Gastroesophageal sphincter (tissue), 4 donors: ENCODE measurements around the gene XPNPEP2. TPM values are rescaled to one million over a fixed set of nuclear protein-coding genes. Genes with fewer than 3 reads are reported as not detected.
A peak's percentile ranks its signal among the peaks of the same experiment; 100 is the strongest.

Source experiments
- ATAC-seq: fragments of 150-250 bp; one replicate; pipeline ENCODE4 v1.9.1; 2016; ENCODE audit warnings: mild to moderate bottlenecking, moderate library complexity
- H3K27ac ChIP-seq, 4 donors: fragments of 200-600 bp; sonication (generic) in 3 of 4; 1 replicate in 3 of 4; 2 replicates in 1 of 4; pipeline ENCODE4 v1.5.1; 2016 to 2019
- H3K27me3 ChIP-seq: fragments of 200-600 bp; sonication (generic); one replicate; pipeline ENCODE4 v1.5.1; 2019
- H3K36me3 ChIP-seq, 2 donors: fragments of 200-600 bp; sonication (generic); one replicate each; pipeline ENCODE4 v1.5.1; 2019; ENCODE audit warnings: control low read depth in 1 of 2
- H3K4me1 ChIP-seq, 3 donors: fragments of 200-600 bp; sonication (generic); 1 replicate in 2 of 3; 2 replicates in 1 of 3; pipeline ENCODE4 v1.5.1; 2016 to 2019; ENCODE audit warnings: control low read depth in 2 of 3
- H3K4me3 ChIP-seq, 2 donors: fragments of 200-600 bp; sonication (generic); one replicate each; pipeline ENCODE4 v1.5.1; 2019; ENCODE audit warnings: mild to moderate bottlenecking in 1 of 2, moderate library complexity in 1 of 2
- H3K9me3 ChIP-seq, 3 donors: fragments of 200-600 bp; sonication (generic); one replicate each; pipeline ENCODE4 v1.5.1; 2017 to 2019; ENCODE audit warnings: control low read depth in 2 of 3
- EP300 ChIP-seq: sonication (generic); formaldehyde crosslinking; IDR thresholded peaks from one replicate; pipeline ENCODE4 v1.6.1; 2017; ENCODE audit warnings: antibody characterized with exemption, mild to moderate bottlenecking
- POLR2A ChIP-seq, 2 donors: fragments of 450-650 bp; IDR thresholded peaks; one replicate each; pipeline ENCODE4 v1.6.1; 2017; ENCODE audit warnings: antibody characterized with exemption in 2 of 2, mild to moderate bottlenecking in 2 of 2, moderate library complexity in 1 of 2
- POLR2AphosphoS5 ChIP-seq: sonication (generic); formaldehyde crosslinking; IDR thresholded peaks from one replicate; pipeline ENCODE4 v1.6.1; 2017; ENCODE audit warnings: antibody characterized with exemption
- WGBS, 2 donors: methylation state at CpG; one replicate each; pipeline ENCODE4 v1.1.5; 2018; ENCODE audit warnings: low coverage in 1 of 2; 5-methylcytosine and 5-hydroxymethylcytosine counted together
- total RNA-seq, 4 donors: library from RNA; depleted of rRNA; stranded (reverse); fragments of >200 nt; gene quantifications; one replicate each; pipeline ENCODE4 v1.1.0, GENCODE V29; 2016
- TF ChIP-seq, protein P1 (sequence below), 4 experiments: fragments of 200-600 bp in 2 of 4; fragments of 450-650 bp in 2 of 4; sonication (generic) in 1 of 4; IDR thresholded peaks; one replicate each; pipeline ENCODE4 v1.5.1; 2017 to 2019; ENCODE audit warnings: antibody characterized with exemption in 4 of 4, mild to moderate bottlenecking in 2 of 4, moderate library complexity in 2 of 4

The XPNPEP2 gene, protein sequence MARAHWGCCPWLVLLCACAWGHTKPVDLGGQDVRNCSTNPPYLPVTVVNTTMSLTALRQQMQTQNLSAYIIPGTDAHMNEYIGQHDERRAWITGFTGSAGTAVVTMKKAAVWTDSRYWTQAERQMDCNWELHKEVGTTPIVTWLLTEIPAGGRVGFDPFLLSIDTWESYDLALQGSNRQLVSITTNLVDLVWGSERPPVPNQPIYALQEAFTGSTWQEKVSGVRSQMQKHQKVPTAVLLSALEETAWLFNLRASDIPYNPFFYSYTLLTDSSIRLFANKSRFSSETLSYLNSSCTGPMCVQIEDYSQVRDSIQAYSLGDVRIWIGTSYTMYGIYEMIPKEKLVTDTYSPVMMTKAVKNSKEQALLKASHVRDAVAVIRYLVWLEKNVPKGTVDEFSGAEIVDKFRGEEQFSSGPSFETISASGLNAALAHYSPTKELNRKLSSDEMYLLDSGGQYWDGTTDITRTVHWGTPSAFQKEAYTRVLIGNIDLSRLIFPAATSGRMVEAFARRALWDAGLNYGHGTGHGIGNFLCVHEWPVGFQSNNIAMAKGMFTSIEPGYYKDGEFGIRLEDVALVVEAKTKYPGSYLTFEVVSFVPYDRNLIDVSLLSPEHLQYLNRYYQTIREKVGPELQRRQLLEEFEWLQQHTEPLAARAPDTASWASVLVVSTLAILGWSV
- 10 to 100 TPM in 1 of 4 donors, 1 to 10 TPM in 2, under 1 TPM in 1; 0.93 to 11.2 (median 6.5) TPM for total RNA-seq

DNA sequence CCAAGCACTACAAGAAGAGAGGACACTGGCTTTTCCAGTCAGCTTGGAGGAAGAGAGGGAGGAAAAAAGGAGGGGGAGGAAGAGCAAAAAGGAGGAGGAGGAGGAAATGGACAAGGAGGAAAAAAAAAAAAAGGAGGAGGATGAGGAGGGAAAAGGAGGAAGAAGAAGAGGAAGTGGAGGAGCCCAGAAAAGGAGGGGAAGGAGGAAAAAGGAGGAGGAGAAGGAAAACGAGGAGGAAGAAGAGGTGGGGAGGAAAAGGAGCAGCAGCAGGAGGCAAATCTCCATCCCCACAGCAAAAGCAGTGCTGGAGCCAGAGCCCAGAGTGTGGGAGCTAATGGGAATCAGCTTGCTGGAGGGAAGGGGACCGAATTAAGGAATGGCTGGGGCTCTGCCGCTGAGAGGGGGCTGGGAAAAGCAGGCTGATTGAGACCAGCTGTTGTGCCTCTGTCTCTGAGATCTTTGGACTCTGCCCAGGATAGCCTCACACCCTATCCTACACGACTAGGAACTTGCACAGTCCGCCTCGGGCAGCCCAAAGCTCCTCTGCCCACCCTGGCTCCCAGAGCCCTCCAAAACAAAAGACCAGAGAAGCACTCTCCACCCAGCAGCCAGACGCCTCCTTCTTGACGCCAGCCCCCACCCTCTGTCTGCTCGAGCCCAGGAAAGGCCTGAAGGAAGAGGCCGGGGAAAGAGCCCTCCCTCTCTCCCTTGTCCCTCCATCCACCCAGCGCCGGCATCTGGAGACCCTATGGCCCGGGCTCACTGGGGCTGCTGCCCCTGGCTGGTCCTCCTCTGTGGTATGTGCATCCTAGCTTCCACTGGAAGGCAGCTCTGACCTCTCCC lies at the start of gene XPNPEP2:
Gene XPNPEP2, plus strand, starts transcription at position 514 of the 843 bp plus-strand sequence. Its CDS starts 235 bp downstream, at position 749.
- TF ChIP-seq POLR2AphosphoS5 (no peak), POLR2A (IDR thresholded peaks at IDR 0.05) (no peak), EP300 (no peak)
- TF ChIP-seq, protein P1, sequence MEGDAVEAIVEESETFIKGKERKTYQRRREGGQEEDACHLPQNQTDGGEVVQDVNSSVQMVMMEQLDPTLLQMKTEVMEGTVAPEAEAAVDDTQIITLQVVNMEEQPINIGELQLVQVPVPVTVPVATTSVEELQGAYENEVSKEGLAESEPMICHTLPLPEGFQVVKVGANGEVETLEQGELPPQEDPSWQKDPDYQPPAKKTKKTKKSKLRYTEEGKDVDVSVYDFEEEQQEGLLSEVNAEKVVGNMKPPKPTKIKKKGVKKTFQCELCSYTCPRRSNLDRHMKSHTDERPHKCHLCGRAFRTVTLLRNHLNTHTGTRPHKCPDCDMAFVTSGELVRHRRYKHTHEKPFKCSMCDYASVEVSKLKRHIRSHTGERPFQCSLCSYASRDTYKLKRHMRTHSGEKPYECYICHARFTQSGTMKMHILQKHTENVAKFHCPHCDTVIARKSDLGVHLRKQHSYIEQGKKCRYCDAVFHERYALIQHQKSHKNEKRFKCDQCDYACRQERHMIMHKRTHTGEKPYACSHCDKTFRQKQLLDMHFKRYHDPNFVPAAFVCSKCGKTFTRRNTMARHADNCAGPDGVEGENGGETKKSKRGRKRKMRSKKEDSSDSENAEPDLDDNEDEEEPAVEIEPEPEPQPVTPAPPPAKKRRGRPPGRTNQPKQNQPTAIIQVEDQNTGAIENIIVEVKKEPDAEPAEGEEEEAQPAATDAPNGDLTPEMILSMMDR (IDR thresholded peaks at IDR 0.05), result no peak
- Histone ChIP-seq H3K9me3 (no peaks in the 10 kb centered on the region), H3K36me3 (no peaks in the 10 kb centered on the region), H3K27ac (peak within 1 kb of the TSS in 1 of 4 donors; percentile 51), H3K27me3 (no peaks in the 10 kb centered on the region), H3K4me1 (no peaks in the 10 kb centered on the region), H3K4me3 (no peak within 1 kb of the TSS)
- WGBS, 2 donors, result 6 to 13% methylated on average over 2 to 5 of the region's 13 CpGs
- ATAC-seq, result peak; percentile 52

DNA sequence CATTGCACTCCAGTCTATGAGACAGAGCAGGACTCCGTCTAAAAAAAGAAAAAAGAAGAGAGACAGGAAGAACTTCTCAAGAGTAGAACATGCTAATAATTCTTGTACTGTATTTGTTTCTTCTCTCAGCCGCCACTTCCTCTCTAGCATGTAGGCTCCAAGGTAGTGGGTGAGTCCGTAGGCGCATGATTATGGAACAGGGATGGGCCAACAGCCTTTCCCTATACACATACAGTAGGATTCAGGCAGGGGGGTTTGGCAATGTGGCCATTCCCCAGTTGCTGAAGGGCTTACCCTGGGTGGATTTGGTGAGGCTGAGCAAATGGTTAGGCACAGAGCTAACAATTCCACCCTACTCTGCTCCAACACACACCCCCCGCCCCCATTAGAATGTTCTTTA lies 49.0 kb upstream of the XPNPEP2 start:
- no peaks in the 10 kb centered on the region for H3K36me3 ChIP-seq
- no peaks in the 10 kb centered on the region for H3K27me3 ChIP-seq
- H3K9me3 ChIP-seq, result no peaks in the 10 kb centered on the region
- no peak overlapping the region for H3K4me3 ChIP-seq
- TF ChIP-seq POLR2A (IDR thresholded peaks at IDR 0.05), result no peak
- no peak for TF ChIP-seq EP300
- no peak for TF ChIP-seq POLR2AphosphoS5
- TF ChIP-seq, protein P1 (IDR thresholded peaks at IDR 0.05), result no peak
- 80 to 90% methylated on average over 2 of the region's 5 CpGs for WGBS, 2 donors
- no peak for ATAC-seq
- no peaks in the 10 kb centered on the region for H3K4me1 ChIP-seq
- no peak overlapping the region for H3K27ac ChIP-seq

DNA sequence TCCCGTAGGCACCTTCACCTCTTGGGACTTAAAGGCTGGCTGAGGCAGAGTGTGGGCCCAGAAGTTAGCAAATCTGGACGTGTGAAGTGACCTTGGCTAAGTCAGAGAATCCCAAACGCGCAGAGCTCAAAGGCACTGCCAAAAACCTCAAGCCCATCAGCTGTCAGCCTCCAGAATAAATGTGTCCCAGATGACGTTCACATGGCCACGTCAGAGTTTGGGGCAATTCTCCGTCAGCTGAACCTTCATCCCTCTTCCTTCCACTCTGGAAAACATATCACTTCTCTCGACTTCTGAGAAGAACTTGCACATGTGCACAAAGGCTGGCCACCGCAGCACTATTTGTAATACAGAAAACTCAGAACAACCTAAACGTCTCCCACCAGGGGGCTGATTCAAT lies 48.3 kb upstream of the XPNPEP2 start:
- H3K9me3 ChIP-seq, result no peaks in the 10 kb centered on the region
- 63 to 69% methylated on average over 2 to 4 of the region's 10 CpGs for WGBS, 2 donors
- TF ChIP-seq POLR2AphosphoS5, result no peak
- no peak for TF ChIP-seq POLR2A (IDR thresholded peaks at IDR 0.05)
- TF ChIP-seq, protein P1 (IDR thresholded peaks at IDR 0.05), result no peak
- TF ChIP-seq EP300, result no peak
- no peak overlapping the region for H3K4me3 ChIP-seq
- no peaks in the 10 kb centered on the region for H3K36me3 ChIP-seq
- H3K27me3 ChIP-seq, result no peaks in the 10 kb centered on the region
- peak; percentile 70 for ATAC-seq
- no peaks in the 10 kb centered on the region for H3K4me1 ChIP-seq
- H3K27ac ChIP-seq, result no peak overlapping the region

DNA sequence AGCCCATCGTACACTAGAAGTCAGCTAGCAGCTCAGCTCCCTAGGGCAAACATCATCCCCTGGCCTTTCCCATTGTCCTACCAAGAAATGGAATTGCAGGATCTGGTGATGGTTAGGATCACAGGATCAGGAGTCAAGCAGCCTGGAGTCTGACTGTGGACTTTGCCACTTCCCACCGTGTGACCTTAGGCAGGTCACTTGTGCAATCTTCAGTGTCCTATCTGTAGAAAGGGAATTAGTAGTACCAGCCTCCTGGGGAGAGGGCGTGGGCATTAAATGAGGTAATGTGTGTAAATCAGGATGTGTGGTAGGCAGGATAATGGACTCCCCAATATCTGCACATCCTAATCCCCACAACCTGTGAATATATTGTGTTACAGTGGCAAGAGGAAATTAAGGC lies 45.4 kb upstream of the XPNPEP2 start:
- Histone ChIP-seq H3K9me3 (no peaks in the 10 kb centered on the region), H3K36me3 (no peaks in the 10 kb centered on the region), H3K4me1 (no peaks in the 10 kb centered on the region), H3K27ac (no peak overlapping the region), H3K4me3 (no peak overlapping the region), H3K27me3 (no peaks in the 10 kb centered on the region)
- no peak for ATAC-seq
- TF ChIP-seq POLR2A (IDR thresholded peaks at IDR 0.05) (no peak), POLR2AphosphoS5 (no peak), EP300 (no peak)
- TF ChIP-seq, protein P1 (IDR thresholded peaks at IDR 0.05), result no peak
- WGBS, 2 donors, result no CpG with 5 or more reads among the region's 3 CpGs
